ENCODE measurements around the gene SLC35F3.

DNA sequence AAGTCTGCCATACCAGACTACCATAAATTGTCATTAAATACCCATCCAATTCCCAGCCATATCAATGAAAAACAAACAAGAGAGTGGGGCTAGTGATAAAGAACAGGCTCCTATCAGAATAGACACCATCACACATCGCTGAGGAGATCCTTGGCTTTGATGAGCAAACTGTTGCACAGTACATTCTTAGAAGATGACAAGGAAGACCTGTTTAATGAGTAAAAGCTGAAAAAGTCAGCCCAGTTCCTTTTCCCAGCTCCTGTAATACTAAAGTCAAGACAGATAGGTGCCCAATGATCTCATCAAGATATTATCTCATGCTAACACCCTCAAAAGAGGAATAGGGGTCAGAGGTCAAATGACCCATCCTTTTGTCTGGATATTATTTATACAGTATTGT lies 304.3 kb downstream of the SLC35F3 start:
- no peak for TF ChIP-seq POLR2AphosphoS5 (IDR thresholded peaks at IDR 0.05; ENCODE audit: insufficient read depth in 1 of 2, low read depth in 1 of 2)
- TF ChIP-seq, protein P1, sequence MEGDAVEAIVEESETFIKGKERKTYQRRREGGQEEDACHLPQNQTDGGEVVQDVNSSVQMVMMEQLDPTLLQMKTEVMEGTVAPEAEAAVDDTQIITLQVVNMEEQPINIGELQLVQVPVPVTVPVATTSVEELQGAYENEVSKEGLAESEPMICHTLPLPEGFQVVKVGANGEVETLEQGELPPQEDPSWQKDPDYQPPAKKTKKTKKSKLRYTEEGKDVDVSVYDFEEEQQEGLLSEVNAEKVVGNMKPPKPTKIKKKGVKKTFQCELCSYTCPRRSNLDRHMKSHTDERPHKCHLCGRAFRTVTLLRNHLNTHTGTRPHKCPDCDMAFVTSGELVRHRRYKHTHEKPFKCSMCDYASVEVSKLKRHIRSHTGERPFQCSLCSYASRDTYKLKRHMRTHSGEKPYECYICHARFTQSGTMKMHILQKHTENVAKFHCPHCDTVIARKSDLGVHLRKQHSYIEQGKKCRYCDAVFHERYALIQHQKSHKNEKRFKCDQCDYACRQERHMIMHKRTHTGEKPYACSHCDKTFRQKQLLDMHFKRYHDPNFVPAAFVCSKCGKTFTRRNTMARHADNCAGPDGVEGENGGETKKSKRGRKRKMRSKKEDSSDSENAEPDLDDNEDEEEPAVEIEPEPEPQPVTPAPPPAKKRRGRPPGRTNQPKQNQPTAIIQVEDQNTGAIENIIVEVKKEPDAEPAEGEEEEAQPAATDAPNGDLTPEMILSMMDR (IDR thresholded peaks at IDR 0.05) = no peak
